Hepatocyte (in vitro differentiated cells): Measurements from ENCODE around the gene NEK4.
A peak's percentile ranks its signal among the peaks of the same experiment; 100 is the strongest.

Experiments used
- EZH2 ChIP-seq: fragments of 200-600 bp; sonication (generic); IDR thresholded peaks from 2 replicates; pipeline ENCODE4 v1.6.1; 2016; ENCODE audit warnings: antibody characterized with exemption, mild to moderate bottlenecking, borderline replicate concordance
- EZH2phosphoT487 ChIP-seq: fragments of 200-600 bp; sonication (generic); IDR thresholded peaks from one replicate; pipeline ENCODE4 v1.6.1; 2018; ENCODE audit warnings: antibody characterized with exemption, mild to moderate bottlenecking, low read depth, moderate library complexity; ENCODE audit not compliant: unreplicated experiment, severe bottlenecking
- TF ChIP-seq, protein P1 (sequence below): fragments of 200-600 bp; sonication (generic); IDR thresholded peaks from 2 replicates; pipeline ENCODE4 v1.5.1; 2016; ENCODE audit warnings: antibody characterized with exemption, mild to moderate bottlenecking; ENCODE audit not compliant: poor library complexity

DNA sequence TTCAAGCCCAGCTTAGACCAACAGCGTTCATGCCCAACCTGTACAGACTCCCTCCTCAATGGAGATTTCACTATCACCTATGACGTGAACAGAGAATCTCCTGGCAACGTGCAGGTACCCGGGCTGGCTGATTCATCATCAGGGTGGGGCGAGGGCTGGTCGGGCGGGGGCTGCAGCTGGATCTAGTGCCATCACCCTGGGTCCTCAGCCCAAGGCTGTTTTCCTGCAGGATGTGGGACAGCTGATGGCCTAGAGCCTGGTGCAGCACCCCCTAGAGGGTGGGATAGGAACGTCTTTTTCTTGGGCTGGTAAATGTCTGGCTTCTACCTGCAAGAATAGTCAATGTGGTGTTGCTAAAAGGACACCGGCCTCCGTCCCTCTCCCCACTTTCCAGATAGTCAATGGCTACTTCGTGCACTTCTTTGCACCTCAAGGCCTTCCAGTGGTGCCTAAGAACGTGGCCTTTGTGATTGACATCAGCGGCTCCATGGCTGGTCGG, 28.3 kb upstream of the NEK4 start:
- TF ChIP-seq, protein P1, sequence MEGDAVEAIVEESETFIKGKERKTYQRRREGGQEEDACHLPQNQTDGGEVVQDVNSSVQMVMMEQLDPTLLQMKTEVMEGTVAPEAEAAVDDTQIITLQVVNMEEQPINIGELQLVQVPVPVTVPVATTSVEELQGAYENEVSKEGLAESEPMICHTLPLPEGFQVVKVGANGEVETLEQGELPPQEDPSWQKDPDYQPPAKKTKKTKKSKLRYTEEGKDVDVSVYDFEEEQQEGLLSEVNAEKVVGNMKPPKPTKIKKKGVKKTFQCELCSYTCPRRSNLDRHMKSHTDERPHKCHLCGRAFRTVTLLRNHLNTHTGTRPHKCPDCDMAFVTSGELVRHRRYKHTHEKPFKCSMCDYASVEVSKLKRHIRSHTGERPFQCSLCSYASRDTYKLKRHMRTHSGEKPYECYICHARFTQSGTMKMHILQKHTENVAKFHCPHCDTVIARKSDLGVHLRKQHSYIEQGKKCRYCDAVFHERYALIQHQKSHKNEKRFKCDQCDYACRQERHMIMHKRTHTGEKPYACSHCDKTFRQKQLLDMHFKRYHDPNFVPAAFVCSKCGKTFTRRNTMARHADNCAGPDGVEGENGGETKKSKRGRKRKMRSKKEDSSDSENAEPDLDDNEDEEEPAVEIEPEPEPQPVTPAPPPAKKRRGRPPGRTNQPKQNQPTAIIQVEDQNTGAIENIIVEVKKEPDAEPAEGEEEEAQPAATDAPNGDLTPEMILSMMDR = peak; percentile 34
- TF ChIP-seq EZH2 (no peak), EZH2phosphoT487 (no peak)
